Activated CD4-positive, alpha-beta T cell treated with anti-CD3 and anti-CD28 coated beads for 48 hours (primary cell): ENCODE results near the gene ZNRD2.

Experiments
- DNase-seq: peaks from one replicate; pipeline ENCODE4 v3.0.0-alpha.2; 2020

Gene ZNRD2

DNA sequence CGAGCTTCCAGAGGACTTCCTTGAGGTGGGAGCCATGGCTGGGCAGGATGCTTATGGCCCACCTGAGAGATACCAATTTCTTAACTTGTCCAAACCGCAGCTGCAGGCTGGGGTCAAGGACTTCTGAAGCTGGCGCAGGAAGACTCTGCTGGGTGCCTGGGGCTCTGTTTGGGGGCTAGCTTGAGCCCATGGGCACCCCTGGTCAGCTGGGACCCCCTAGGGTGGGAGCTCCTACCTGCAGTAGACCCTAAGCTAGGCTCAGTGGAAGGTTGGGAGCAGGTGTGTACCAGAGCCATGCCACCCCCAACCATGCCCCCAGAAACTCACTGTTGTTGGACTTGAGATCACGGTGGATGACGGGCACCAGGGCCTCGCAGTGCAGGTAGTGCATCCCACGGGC lies 42.4 kb downstream of the ZNRD2 start:
- DNase-seq, result no peak

GRCh38 chr11:65613091-65613928 lies 43.0 kb downstream of the ZNRD2 start:
- no peak for DNase-seq

DNA sequence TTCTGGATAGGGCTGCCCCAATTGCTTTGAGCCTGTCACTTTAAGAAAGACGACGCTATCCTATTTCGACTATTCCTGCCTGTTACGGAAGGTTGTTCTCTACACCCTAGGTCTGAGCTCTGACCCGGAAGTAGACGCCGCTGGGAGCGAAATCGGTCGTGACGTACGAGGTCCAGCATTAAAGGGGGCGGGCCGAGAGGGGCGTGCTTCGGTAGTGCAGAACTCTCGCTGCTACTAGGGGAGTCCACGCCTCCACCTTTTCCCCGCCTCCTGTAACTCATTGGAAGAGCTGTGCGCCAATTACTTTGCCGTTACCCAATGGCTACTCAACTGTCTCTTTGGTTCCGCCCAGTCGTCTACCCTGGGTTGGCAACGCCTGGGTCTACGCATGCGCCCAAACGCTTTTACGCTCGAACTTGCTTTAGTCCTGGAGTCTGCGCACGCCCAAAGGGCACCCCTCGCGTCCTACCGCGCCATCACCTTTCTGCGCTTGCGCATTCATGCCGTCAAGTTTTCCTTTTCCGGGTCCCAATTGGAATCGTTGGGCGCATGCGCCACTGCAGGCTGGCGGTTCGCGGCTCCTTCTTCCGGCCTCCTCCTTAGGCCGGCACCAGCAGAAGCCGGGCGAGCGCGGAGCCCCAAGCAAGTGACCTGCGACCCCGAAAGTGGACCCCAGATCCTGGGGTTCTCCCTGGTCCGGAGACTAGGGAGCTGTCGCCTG lies 45.1 kb downstream of the ZNRD2 start, which contains the start of gene PCNX3:
Gene PCNX3, plus strand, starts transcription at position 548 of the 721 bp plus-strand sequence. CDS start 536 bp downstream, outside the sequence.
- DNase-seq, result peak; percentile 100

DNA sequence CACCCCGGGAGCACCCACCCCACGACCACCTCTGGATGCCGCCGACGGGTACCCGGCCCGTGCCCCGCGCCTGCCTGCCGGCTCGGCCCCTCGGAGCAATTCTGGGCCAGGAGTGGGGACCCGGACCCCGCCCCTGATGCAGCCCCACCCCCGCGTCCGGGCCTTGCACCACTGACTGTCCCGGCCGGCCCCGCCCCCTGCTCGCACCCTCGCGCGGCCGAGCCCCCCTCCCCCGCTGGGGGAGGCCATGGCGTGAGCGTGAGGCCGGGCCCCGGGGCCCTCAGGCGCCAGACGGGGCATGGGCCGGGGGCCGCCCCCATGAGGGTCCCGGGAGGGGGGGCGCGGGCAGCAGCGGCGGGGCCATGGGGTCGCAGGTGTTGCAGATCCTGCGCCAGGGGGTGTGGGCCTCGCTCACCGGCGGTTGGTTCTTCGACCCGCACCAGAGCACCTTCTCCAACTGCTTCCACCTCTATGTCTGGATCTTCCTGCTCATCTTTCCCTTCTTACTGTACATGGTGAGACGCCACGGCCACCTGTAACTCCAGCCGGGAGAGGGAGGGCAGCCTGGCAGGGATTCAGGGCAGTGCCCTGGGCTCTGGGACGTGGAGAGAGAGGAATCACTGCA lies 45.8 kb downstream of the ZNRD2 start:
- DNase-seq, result peak; percentile 63

GRCh38 chr11:65616575-65617001 lies 46.3 kb downstream of the ZNRD2 start:
- DNase-seq, result peak; percentile 54

- no peak for DNase-seq
Observed at GRCh38 chr11:65617136-65617850, 47.0 kb downstream of the ZNRD2 start.

DNA sequence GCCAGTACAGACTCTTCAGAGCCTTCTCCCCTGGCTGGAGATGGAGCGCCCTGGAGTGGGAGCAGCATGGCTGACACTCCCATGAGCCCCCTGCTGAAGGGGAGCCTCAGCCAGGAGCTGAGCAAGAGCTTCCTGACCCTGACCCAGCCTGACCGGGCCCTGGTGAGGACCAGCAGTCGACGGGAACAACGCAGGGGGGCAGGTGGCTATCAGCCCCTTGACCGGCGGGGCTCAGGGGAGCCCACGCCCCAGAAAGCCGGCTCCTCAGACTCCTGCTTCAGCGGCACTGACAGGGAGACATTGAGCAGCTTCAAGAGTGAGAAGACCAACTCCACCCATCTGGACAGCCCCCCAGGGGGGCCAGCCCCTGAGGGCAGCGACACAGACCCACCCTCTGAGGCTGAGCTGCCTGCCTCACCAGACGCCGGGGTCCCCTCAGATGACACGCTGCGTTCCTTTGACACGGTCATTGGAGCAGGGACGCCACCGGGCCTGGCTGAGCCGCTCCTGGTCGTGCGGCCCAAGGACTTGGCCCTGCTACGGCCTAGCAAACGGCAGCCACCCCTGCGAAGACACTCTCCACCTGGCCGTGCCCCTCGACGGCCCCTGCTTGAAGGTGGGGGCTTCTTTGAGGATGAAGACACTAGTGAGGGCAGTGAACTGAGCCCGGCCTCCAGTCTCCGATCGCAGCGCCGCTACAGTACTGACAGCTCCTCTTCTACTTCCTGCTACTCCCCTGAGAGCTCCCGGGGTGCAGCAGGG lies 47.9 kb downstream of the ZNRD2 start:
- DNase-seq, result no peak

DNA sequence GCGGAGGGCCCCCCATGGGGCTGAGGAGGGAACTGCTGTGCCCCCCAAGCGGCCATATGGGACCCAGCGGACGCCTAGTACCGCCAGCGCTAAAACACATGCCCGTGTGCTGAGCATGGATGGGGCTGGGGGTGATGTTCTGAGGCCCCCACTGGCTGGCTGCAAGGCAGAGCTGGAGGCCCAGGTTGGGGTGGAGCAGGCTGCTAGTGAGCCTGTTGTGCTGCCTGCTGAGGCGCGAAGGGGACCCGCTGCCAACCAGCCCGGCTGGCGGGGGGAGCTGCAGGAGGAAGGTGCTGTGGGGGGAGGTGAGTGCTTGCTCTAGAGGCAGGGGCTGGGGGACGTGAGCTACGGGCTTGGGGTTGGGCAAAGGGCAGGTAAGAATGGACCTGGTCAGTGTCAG lies 48.5 kb downstream of the ZNRD2 start:
- DNase-seq, result no peak

GRCh38 chr11:65619281-65619928 lies 49.1 kb downstream of the ZNRD2 start:
- DNase-seq, result no peak

- no peak for DNase-seq
Observed at GRCh38 chr11:65620666-65621065, 50.4 kb downstream of the ZNRD2 start.

- DNase-seq, result no peak
Observed at GRCh38 chr11:65621460-65621859, 51.2 kb downstream of the ZNRD2 start.
